GM21529 (cell line): Measurements from ENCODE around the gene PRADC1.

ENCODE experiments used
- ATAC-seq: cut with Tn5 transposase; IDR thresholded peaks from one replicate; pipeline ENCODE4 v1.9.1; 2021; ENCODE audit not compliant: unreplicated experiment

PRADC1 gene

GRCh38 chr2:73259276-73259675, 26.2 kb upstream of the PRADC1 start:
- ATAC-seq = no peak

- no peak for ATAC-seq
Measured at GRCh38 chr2:73258913-73259215, 25.8 kb upstream of the PRADC1 start.

GRCh38 chr2:73258186-73258912, 25.3 kb upstream of the PRADC1 start:
- ATAC-seq = no peak

- no peak for ATAC-seq
Measured at GRCh38 chr2:73257425-73258125, 24.5 kb upstream of the PRADC1 start.

GRCh38 chr2:73257021-73257420, 24.0 kb upstream of the PRADC1 start:
- ATAC-seq = no peak

GRCh38 chr2:73256618-73256922, 23.5 kb upstream of the PRADC1 start:
- ATAC-seq = no peak

- no peak for ATAC-seq
Measured at GRCh38 chr2:73255907-73256617, 23.0 kb upstream of the PRADC1 start.

GRCh38 chr2:73255007-73255644, 22.1 kb upstream of the PRADC1 start:
- ATAC-seq = no peak

GRCh38 chr2:73254343-73255006, 21.4 kb upstream of the PRADC1 start:
- ATAC-seq = no peak

GRCh38 chr2:73253901-73254300, 20.9 kb upstream of the PRADC1 start:
- no peak for ATAC-seq

- no peak for ATAC-seq
Measured at GRCh38 chr2:73253400-73253799, 20.4 kb upstream of the PRADC1 start.

- ATAC-seq = no peak
Measured at GRCh38 chr2:73252238-73253027, 19.4 kb upstream of the PRADC1 start.

- ATAC-seq = no peak
Measured at GRCh38 chr2:73250872-73251846, 18.1 kb upstream of the PRADC1 start.

- no peak for ATAC-seq
Measured at GRCh38 chr2:73249636-73250035, 16.6 kb upstream of the PRADC1 start.

GRCh38 chr2:73246850-73247249, 13.8 kb upstream of the PRADC1 start:
- no peak for ATAC-seq

GRCh38 chr2:73244580-73244979, 11.5 kb upstream of the PRADC1 start:
- ATAC-seq = no peak

GRCh38 chr2:73243884-73244570, 11.0 kb upstream of the PRADC1 start:
- ATAC-seq = no peak

GRCh38 chr2:73239776-73240175, 6.7 kb upstream of the PRADC1 start:
- ATAC-seq = no peak

- ATAC-seq = no peak
Measured at GRCh38 chr2:73238976-73239375, 5.9 kb upstream of the PRADC1 start.
